Measurements from ENCODE around the gene PALS2. TPM values are rescaled to one million over a fixed set of nuclear protein-coding genes. Genes with fewer than 3 reads are reported as not detected.

The PALS2 gene
- total RNA-seq, 1 experiment from 2014 or later: 68.4 TPM

GRCh38 chr7:24578052-24578451 lies 4.8 kb downstream of the PALS2 start:
- ChIA-PET CTCF (no interaction called here), POLR2A (ENCODE audit: low non-redundant PET) (interaction anchor here (0.6 kb wide), 1 partner anchor 412 kb away, joined by 3 read pairs; no protein-coding TSS in a partner anchor)
- peaks cover 44% of the 10 kb centered on the region for H3K4me1 ChIP-seq (ENCODE audit: insufficient read depth, low read length, poor library complexity, severe bottlenecking)
- no peaks in the 10 kb centered on the region for H3K27me3 ChIP-seq (replicated peaks; ENCODE audit: insufficient read depth, low read depth, low read length, poor library complexity)
- no TSS peak for BruUV-seq (replicated peaks)
- no peak overlapping the region for H3K4me3 ChIP-seq (ENCODE audit: low read depth, low read length, poor library complexity, severe bottlenecking)
- intact Hi-C loops (cut with micrococcal nuclease; ENCODE audit: unreplicated experiment): loop anchor here (5.0 to 10.0 kb wide), 3 partner anchors 173 to 713 kb away; no protein-coding TSS in a partner anchor
- TF ChIP-seq EZH2 (IDR thresholded peaks at IDR 0.05; ENCODE audit: borderline replicate concordance, low read depth, low read length, poor library complexity, severe bottlenecking): no peak
- TF ChIP-seq CTCF (conservative IDR thresholded peaks at IDR 0.05; ENCODE audit: low read depth, low read length): no peak
- H3K9me3 ChIP-seq (ENCODE audit: low read depth, low read length, poor library complexity, severe bottlenecking): no peaks in the 10 kb centered on the region
- peak overlapping the region; percentile 9 for H3K27ac ChIP-seq (ENCODE audit: low read depth, low read length, poor library complexity, severe bottlenecking)
- H3K36me3 ChIP-seq (ENCODE audit: insufficient read depth, low read length, poor library complexity, severe bottlenecking): no peaks in the 10 kb centered on the region
- DNase-seq (ENCODE audit: low spot score): peak; percentile 54

- ChIA-PET POLR2A (ENCODE audit: low non-redundant PET) (no interaction called here), CTCF (no interaction called here)
- BruUV-seq (replicated peaks): no TSS peak
- Histone ChIP-seq H3K36me3 (ENCODE audit: insufficient read depth, low read length, poor library complexity, severe bottlenecking) (no peaks in the 10 kb centered on the region), H3K4me3 (ENCODE audit: low read depth, low read length, poor library complexity, severe bottlenecking) (no peak overlapping the region), H3K4me1 (ENCODE audit: insufficient read depth, low read length, poor library complexity, severe bottlenecking) (peaks cover 41% of the 10 kb centered on the region), H3K27me3 (replicated peaks; ENCODE audit: insufficient read depth, low read depth, low read length, poor library complexity) (no peaks in the 10 kb centered on the region), H3K27ac (ENCODE audit: low read depth, low read length, poor library complexity, severe bottlenecking) (no peak overlapping the region), H3K9me3 (ENCODE audit: low read depth, low read length, poor library complexity, severe bottlenecking) (no peaks in the 10 kb centered on the region)
- TF ChIP-seq EZH2 (IDR thresholded peaks at IDR 0.05; ENCODE audit: borderline replicate concordance, low read depth, low read length, poor library complexity, severe bottlenecking): no peak
- TF ChIP-seq CTCF (conservative IDR thresholded peaks at IDR 0.05; ENCODE audit: low read depth, low read length): no peak
- intact Hi-C loops (cut with micrococcal nuclease; ENCODE audit: unreplicated experiment): no loop called here
- DNase-seq (ENCODE audit: low spot score): peak; percentile 32
Measured at GRCh38 chr7:24580283-24580946, 7.2 kb downstream of the PALS2 start.

GRCh38 chr7:24582166-24582565 lies 8.9 kb downstream of the PALS2 start:
- TF ChIP-seq CTCF (conservative IDR thresholded peaks at IDR 0.05; ENCODE audit: low read depth, low read length) (no peak), EZH2 (IDR thresholded peaks at IDR 0.05; ENCODE audit: borderline replicate concordance, low read depth, low read length, poor library complexity, severe bottlenecking) (no peak)

More at GRCh38 chr7:24582166-24582565, 8.9 kb downstream of the PALS2 start:
- no TSS peak for BruUV-seq (replicated peaks)
- DNase-seq (ENCODE audit: low spot score): no peak
- no peaks in the 10 kb centered on the region for H3K9me3 ChIP-seq (ENCODE audit: low read depth, low read length, poor library complexity, severe bottlenecking)
- H3K27me3 ChIP-seq (replicated peaks; ENCODE audit: insufficient read depth, low read depth, low read length, poor library complexity): no peaks in the 10 kb centered on the region
- no peak overlapping the region for H3K4me3 ChIP-seq (ENCODE audit: low read depth, low read length, poor library complexity, severe bottlenecking)
- ChIA-PET POLR2A (ENCODE audit: low non-redundant PET) (no interaction called here), CTCF (interaction anchor here (0.6 kb wide), 1 partner anchor 139 kb away, joined by 7 read pairs; no protein-coding TSS in a partner anchor)
- H3K4me1 ChIP-seq (ENCODE audit: insufficient read depth, low read length, poor library complexity, severe bottlenecking): peaks cover 27% of the 10 kb centered on the region
- no peak overlapping the region for H3K27ac ChIP-seq (ENCODE audit: low read depth, low read length, poor library complexity, severe bottlenecking)
- intact Hi-C loops (cut with micrococcal nuclease; ENCODE audit: unreplicated experiment): no loop called here
- no peaks in the 10 kb centered on the region for H3K36me3 ChIP-seq (ENCODE audit: insufficient read depth, low read length, poor library complexity, severe bottlenecking)

Measured in A673 (cell line).